ENCODE data around the gene HS3ST5. TPM values are rescaled to one million over a fixed set of nuclear protein-coding genes. Genes with fewer than 3 reads are reported as not detected.

The HS3ST5 gene
- total RNA-seq, 1 experiment from 2014 or later, result 0.29 TPM

GRCh38 chr6:114131945-114132344 is 210.9 kb downstream of the HS3ST5 start:
- DNase-seq, result no peak
- Mint-ChIP-seq H3K27ac (ENCODE audit: unreplicated experiment) (no peak overlapping the region), H3K4me1 (ENCODE audit: low read depth, unreplicated experiment) (peaks cover 6% of the 10 kb centered on the region), H3K27me3 (ENCODE audit: insufficient read depth, unreplicated experiment) (no peaks in the 10 kb centered on the region), H3K4me3 (ENCODE audit: unreplicated experiment) (no peak overlapping the region), H3K36me3 (ENCODE audit: insufficient read depth, unreplicated experiment) (no peaks in the 10 kb centered on the region), H3K9me3 (ENCODE audit: unreplicated experiment) (no peaks in the 10 kb centered on the region)
- ChIA-PET CTCF (no interaction called here), POLR2A (no interaction called here)
- Histone ChIP-seq H3K9me3 (no peaks in the 10 kb centered on the region), H3K36me3 (ENCODE audit: control insufficient read depth, insufficient read depth, low read length) (no peaks in the 10 kb centered on the region), H3K27me3 (replicated peaks; ENCODE audit: control insufficient read depth, insufficient read depth, low read length) (no peaks in the 10 kb centered on the region), H3K4me3 (ENCODE audit: low read depth, low read length) (no peak overlapping the region), H3K4me1 (no peaks in the 10 kb centered on the region)
- TF ChIP-seq CTCF (IDR thresholded peaks at IDR 0.05; ENCODE audit: insufficient read depth in 1 of 2, low read depth in 1 of 2, low read length in 1 of 2, severe bottlenecking in 1 of 2, unreplicated experiment in 1 of 2), result no peak
- intact Hi-C loops (cut with micrococcal nuclease; ENCODE audit: unreplicated experiment), result no loop called here
- BruUV-seq (replicated peaks), result no TSS peak

- BruUV-seq (replicated peaks), result no TSS peak
- Histone ChIP-seq H3K9me3 (no peaks in the 10 kb centered on the region), H3K36me3 (ENCODE audit: control insufficient read depth, insufficient read depth, low read length) (no peaks in the 10 kb centered on the region), H3K27me3 (replicated peaks; ENCODE audit: control insufficient read depth, insufficient read depth, low read length) (no peaks in the 10 kb centered on the region), H3K4me1 (peaks cover 16% of the 10 kb centered on the region), H3K4me3 (ENCODE audit: low read depth, low read length) (no peak overlapping the region)
- H3K9me3 Mint-ChIP-seq (ENCODE audit: unreplicated experiment), result no peaks in the 10 kb centered on the region
- ChIA-PET POLR2A (no interaction called here), CTCF (no interaction called here)
- no peaks in the 10 kb centered on the region for H3K36me3 Mint-ChIP-seq (ENCODE audit: insufficient read depth, unreplicated experiment)
- peaks cover 14% of the 10 kb centered on the region for H3K4me1 Mint-ChIP-seq (ENCODE audit: low read depth, unreplicated experiment)
- H3K4me3 Mint-ChIP-seq (ENCODE audit: unreplicated experiment), result no peak overlapping the region
- H3K27ac Mint-ChIP-seq (ENCODE audit: unreplicated experiment), result no peak overlapping the region
- H3K27me3 Mint-ChIP-seq (ENCODE audit: insufficient read depth, unreplicated experiment), result no peaks in the 10 kb centered on the region
- no peak for DNase-seq
- intact Hi-C loops (cut with micrococcal nuclease; ENCODE audit: unreplicated experiment), result no loop called here
- no peak for TF ChIP-seq CTCF (IDR thresholded peaks at IDR 0.05; ENCODE audit: insufficient read depth in 1 of 2, low read depth in 1 of 2, low read length in 1 of 2, severe bottlenecking in 1 of 2, unreplicated experiment in 1 of 2)
Observed at GRCh38 chr6:114125576-114125975, 217.2 kb downstream of the HS3ST5 start.

- Mint-ChIP-seq H3K27me3 (ENCODE audit: insufficient read depth, unreplicated experiment) (no peaks in the 10 kb centered on the region), H3K9me3 (ENCODE audit: unreplicated experiment) (no peaks in the 10 kb centered on the region), H3K27ac (ENCODE audit: unreplicated experiment) (peak overlapping the region; percentile 29), H3K4me3 (ENCODE audit: unreplicated experiment) (no peak overlapping the region), H3K4me1 (ENCODE audit: low read depth, unreplicated experiment) (peaks cover 14% of the 10 kb centered on the region), H3K36me3 (ENCODE audit: insufficient read depth, unreplicated experiment) (no peaks in the 10 kb centered on the region)
- CTCF ChIA-PET, result no interaction called here
- POLR2A ChIA-PET, result no interaction called here
- intact Hi-C loops (cut with micrococcal nuclease; ENCODE audit: unreplicated experiment), result loop anchor here (1.0 kb wide), 1 partner anchor 23 kb away; no protein-coding TSS in a partner anchor
- Histone ChIP-seq H3K9me3 (no peaks in the 10 kb centered on the region), H3K36me3 (ENCODE audit: control insufficient read depth, insufficient read depth, low read length) (no peaks in the 10 kb centered on the region), H3K4me3 (ENCODE audit: low read depth, low read length) (no peak overlapping the region), H3K4me1 (peaks cover 16% of the 10 kb centered on the region), H3K27me3 (replicated peaks; ENCODE audit: control insufficient read depth, insufficient read depth, low read length) (no peaks in the 10 kb centered on the region)
- BruUV-seq (replicated peaks), result no TSS peak
- no peak for TF ChIP-seq CTCF (IDR thresholded peaks at IDR 0.05; ENCODE audit: insufficient read depth in 1 of 2, low read depth in 1 of 2, low read length in 1 of 2, severe bottlenecking in 1 of 2, unreplicated experiment in 1 of 2)
- peak; percentile 4 to 33 for DNase-seq
Observed at GRCh38 chr6:114121913-114122662, 220.7 kb downstream of the HS3ST5 start.
